HG03565 (cell line): ENCODE measurements around the gene ARHGDIG.
"Not testable (repeated sequence)": the region's sequence is repeated elsewhere in the genome, so short reads cannot be mapped to it uniquely, and the experiment has no call there.

Source experiments
- ATAC-seq: cut with Tn5 transposase; IDR thresholded peaks from one replicate; pipeline ENCODE4 v1.9.1; 2021; ENCODE audit warnings: mild to moderate bottlenecking, moderate library complexity; ENCODE audit not compliant: unreplicated experiment

Gene ARHGDIG

GRCh38 chr16:322476-323143, 42.2 kb downstream of the ARHGDIG start:
- ATAC-seq = no peak

GRCh38 chr16:324201-324450, 43.7 kb downstream of the ARHGDIG start:
- no peak for ATAC-seq

GRCh38 chr16:324451-325334, 44.3 kb downstream of the ARHGDIG start:
- no peak for ATAC-seq

GRCh38 chr16:325375-326145, 45.2 kb downstream of the ARHGDIG start:
- ATAC-seq = no peak

- ATAC-seq = no peak
Observed at GRCh38 chr16:330741-331140, 50.4 kb downstream of the ARHGDIG start.

- ATAC-seq = not testable (repeated sequence)
Observed at GRCh38 chr16:331181-331814, 50.9 kb downstream of the ARHGDIG start.
